GM12878 (cell line): Measurements from ENCODE around the gene SHH. TPM values are rescaled to one million over a fixed set of nuclear protein-coding genes. Genes with fewer than 3 reads are reported as not detected.

Experiments used
- ATAC-seq: fragments of 200-7000 bp; cut with Tn5 transposase; 3 replicates; pipeline ENCODE4 v1.9.1; 2020; ENCODE audit warnings: mild to moderate bottlenecking, moderate library complexity
- BruUV-seq: library from RNA; stranded (reverse); fragments of 400-500 nt; replicated peaks from 2 replicates; lab custom pipeline; 2021; lab: Mats Ljungman, UMichigan
- CTCF ChIA-PET: fragments of 300-600 bp; sonication (Branson Sonifier 250); formaldehyde crosslinking; extraction: SDS; loops from one replicate; lab custom pipeline; 2021; ENCODE audit warnings: inconsistent platforms; lab: Yijun Ruan, JAX
- POLR2A ChIA-PET: fragments of 350-600 bp; formaldehyde crosslinking; extraction: SDS; loops from one replicate; lab custom pipeline; 2021; ENCODE audit warnings: inconsistent platforms; lab: Charles Lee
- RAD21 ChIA-PET: fragments of 300-600 bp; sonication (Branson Sonifier 250); formaldehyde crosslinking; loops from one replicate; lab custom pipeline; 2023; ENCODE audit warnings: antibody characterized with exemption; ENCODE audit not compliant: unreplicated experiment; lab: Charles Lee
- SMC1A ChIA-PET: fragments of 300-600 bp; sonication (Branson Sonifier 250); formaldehyde crosslinking; loops from one replicate; lab custom pipeline; 2023; ENCODE audit not compliant: unreplicated experiment, uncharacterized antibody; lab: Charles Lee
- DNase-seq: peaks from one replicate; pipeline ENCODE4 v3.0.0-alpha.2; 2011; ENCODE audit warnings: low read depth, low spot score
- FAIRE-seq: peaks from 3 replicates; lab custom pipeline; 2011; peaks lifted over from hg19 to GRCh38; lab: Jason Lieb, UNC
- H2AFZ ChIP-seq: 2 replicates; pipeline ENCODE4 v1.6.0; 2011; ENCODE audit warnings: low read depth, low read length, control low read depth; ENCODE audit not compliant: control insufficient read depth
- H3K27ac ChIP-seq: 2 replicates; pipeline ENCODE4 v1.5.1; 2011; ENCODE audit warnings: control low read depth; ENCODE audit not compliant: control insufficient read depth, insufficient read depth
- H3K27me3 ChIP-seq, 2 experiments: replicated peaks in 1 of 2; 2 replicates each; pipeline versions ENCODE4 v1.6.0 to v1.6.1; 2011; ENCODE audit warnings: low read length in 1 of 2; ENCODE audit not compliant: control insufficient read depth in 2 of 2, insufficient read depth in 2 of 2
- H3K36me3 ChIP-seq, 2 experiments: 2 replicates each; pipeline ENCODE4 v1.5.1; 2011; ENCODE audit warnings: low read length in 1 of 2; ENCODE audit not compliant: control insufficient read depth in 2 of 2, insufficient read depth in 2 of 2
- H3K4me1 ChIP-seq: 2 replicates; pipeline ENCODE4 v1.6.1; 2011; ENCODE audit warnings: mild to moderate bottlenecking, low read length, moderate library complexity, mixed read lengths; ENCODE audit not compliant: control insufficient read depth, insufficient read depth
- H3K4me2 ChIP-seq: 2 replicates; pipeline ENCODE4 v1.6.0; 2011; ENCODE audit warnings: control low read depth; ENCODE audit not compliant: control insufficient read depth, insufficient read depth
- H3K4me3 ChIP-seq: fragments of 200-600 bp; sonication (generic); 2 replicates; pipeline ENCODE4 v1.5.1; 2016
- H3K79me2 ChIP-seq: 2 replicates; pipeline ENCODE4 v1.6.0; 2011; ENCODE audit warnings: low read length; ENCODE audit not compliant: control insufficient read depth, insufficient read depth
- H3K9ac ChIP-seq: 2 replicates; pipeline ENCODE4 v1.8.0; 2011; ENCODE audit warnings: low read length, control low read depth, mixed read lengths; ENCODE audit not compliant: control insufficient read depth, insufficient read depth
- H3K9me3 ChIP-seq: replicated peaks from 3 replicates; pipeline ENCODE4 v1.5.1; 2011; ENCODE audit warnings: mild to moderate bottlenecking, low read length; ENCODE audit not compliant: control insufficient read depth, insufficient read depth
- H4K20me1 ChIP-seq: 2 replicates; pipeline ENCODE4 v1.6.0; 2011; ENCODE audit not compliant: control insufficient read depth, insufficient read depth
- BCL11A ChIP-seq: IDR thresholded peaks from 2 replicates; pipeline ENCODE4 v1.6.1; 2011; ENCODE audit warnings: low read depth, low read length
- GABPA ChIP-seq: IDR thresholded peaks from 2 replicates; pipeline ENCODE4 v1.6.1; 2014; ENCODE audit warnings: antibody characterized with exemption, low read depth, mild to moderate bottlenecking, inconsistent platforms
- NFIC ChIP-seq: IDR thresholded peaks from 2 replicates; pipeline ENCODE4 v1.6.1; 2012; ENCODE audit warnings: low read depth, mild to moderate bottlenecking, inconsistent platforms, low read length, moderate library complexity
- NFXL1 ChIP-seq: fragments of 450-650 bp; IDR thresholded peaks from 2 replicates; pipeline ENCODE4 v1.6.1; 2017; ENCODE audit warnings: antibody characterized with exemption, mild to moderate bottlenecking, borderline replicate concordance
- RAD51 ChIP-seq: fragments of 450-650 bp; IDR thresholded peaks from 2 replicates; pipeline ENCODE4 v1.6.1; 2016; ENCODE audit warnings: moderate library complexity, mild to moderate bottlenecking, inconsistent platforms
- ZNF217 ChIP-seq: fragments of 450-650 bp; IDR thresholded peaks from 2 replicates; pipeline ENCODE4 v1.6.1; 2017; ENCODE audit warnings: antibody characterized with exemption, mild to moderate bottlenecking
- ZZZ3 ChIP-seq: IDR thresholded peaks from 2 replicates; pipeline ENCODE4 v1.6.1; 2011; ENCODE audit warnings: low read depth; ENCODE audit not compliant: control insufficient read depth, insufficient read length
- WGBS: methylation state at CpG from one replicate; pipeline ENCODE4 v1.1.6; 2016; ENCODE audit warnings: low lambda C conversion rate; ENCODE audit not compliant: insufficient replicate concordance, insufficient coverage; ENCODE audit errors: missing lambda C conversion rate; 5-methylcytosine and 5-hydroxymethylcytosine counted together
- in situ Hi-C: fragments of 300-500 bp; cut with MboI; formaldehyde crosslinking; loops from 9 replicates; pipeline ENCODE4 v1.14.3; 2018; ENCODE audit warnings: mixed read lengths
- intact Hi-C: fragments of 100-400 bp; cut with micrococcal nuclease; formaldehyde crosslinking; loops from one replicate; pipeline ENCODE4 v1.14.2; 2022; ENCODE audit not compliant: unreplicated experiment
- polyA plus RNA-seq, 11 experiments: library from polyadenylated mRNA; depleted of rRNA in 4 of 11; unstranded in 6 of 11; stranded (reverse) in 5 of 11; fragments of >200 nt; fragmentation: Nextera tagmentation in 4 of 11; fragmentation: Illumina TruSeq in 1 of 11; extraction: Ambion mirVana in 4 of 11; extraction: Trizol in 1 of 11; gene quantifications; 1 replicate in 1 of 11; 2 replicates in 10 of 11; pipeline versions ENCODE4 v1.2.1 to v1.2.3, GENCODE V29; 2011 to 2016; ENCODE audit warnings: inconsistent platforms in 2 of 11, missing spikeins in 2 of 11, low read depth in 1 of 11
- total RNA-seq, 4 experiments: library from RNA; depleted of rRNA in 3 of 4; stranded (reverse); fragments of >200 nt in 3 of 4; fragmentation: Illumina TruSeq in 1 of 4; extraction: Trizol in 1 of 4; gene quantifications; 2 replicates each; pipeline versions ENCODE4 v1.2.1 to v1.2.3, GENCODE V29; 2013 to 2021
- TF ChIP-seq, protein P1 (sequence below): fragments of 450-650 bp; formaldehyde crosslinking; IDR thresholded peaks from 2 replicates; pipeline ENCODE4 v1.4.0; 2022; ENCODE audit warnings: mild to moderate bottlenecking, moderate library complexity
- TF ChIP-seq, protein P2 (sequence below): fragments of 450-650 bp; formaldehyde crosslinking; IDR thresholded peaks from 2 replicates; pipeline ENCODE4 v1.5.0; 2022; ENCODE audit warnings: mild to moderate bottlenecking, missing genetic modification characterization
- TF ChIP-seq, protein P3 (sequence below): fragments of 450-650 bp; IDR thresholded peaks from 2 replicates; pipeline ENCODE4 v1.6.1; 2016; ENCODE audit warnings: mild to moderate bottlenecking, moderate library complexity, borderline replicate concordance

SHH gene
- total and polyA plus RNA-seq, 10 of the 15 experiments (the other 5 are each of a cell fraction or from before 2014, with no cell fraction given): not detected

DNA sequence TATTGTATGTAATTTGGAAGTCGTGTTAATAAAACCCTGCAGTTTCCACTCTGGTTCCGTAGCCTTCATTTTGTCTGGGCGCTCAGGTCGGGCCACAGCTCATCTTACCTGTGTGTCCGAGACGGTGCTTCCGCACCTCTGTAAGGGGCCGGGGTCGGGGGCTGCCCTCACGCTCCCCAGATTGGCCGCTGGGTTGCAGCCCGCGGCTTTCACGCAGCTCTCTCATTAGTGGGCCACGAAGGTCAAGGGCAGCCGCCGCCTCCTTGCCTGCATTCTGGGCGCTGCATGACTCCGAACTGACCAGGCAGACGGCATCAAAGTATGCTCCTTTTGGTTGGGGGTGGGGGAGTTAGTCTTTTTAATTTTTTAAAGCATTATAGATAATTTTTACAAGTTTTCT lies 30.8 kb downstream of the SHH start:
- intact Hi-C loops: no loop called here
- no peak overlapping the region for H3K4me3 ChIP-seq
- no peak overlapping the region for H2AFZ ChIP-seq
- ChIA-PET RAD21 (no interaction called here), CTCF (interaction anchor here (1.0 kb wide), 1 partner anchor 149 kb away, joined by 3 read pairs; no protein-coding TSS in a partner anchor), POLR2A (no interaction called here), SMC1A (no interaction called here)
- FAIRE-seq (no peak), DNase-seq (no peak), ATAC-seq (no peak)
- no peaks in the 10 kb centered on the region for H3K79me2 ChIP-seq
- in situ Hi-C loops: no loop called here
- peaks cover 2% of the 10 kb centered on the region; the same call in 1 of the 2 replicates for H4K20me1 ChIP-seq
- no peak for TF ChIP-seq NFIC
- no peak for TF ChIP-seq GABPA
- TF ChIP-seq ZZZ3: no peak
- TF ChIP-seq RAD51: no peak
- TF ChIP-seq, protein P1, sequence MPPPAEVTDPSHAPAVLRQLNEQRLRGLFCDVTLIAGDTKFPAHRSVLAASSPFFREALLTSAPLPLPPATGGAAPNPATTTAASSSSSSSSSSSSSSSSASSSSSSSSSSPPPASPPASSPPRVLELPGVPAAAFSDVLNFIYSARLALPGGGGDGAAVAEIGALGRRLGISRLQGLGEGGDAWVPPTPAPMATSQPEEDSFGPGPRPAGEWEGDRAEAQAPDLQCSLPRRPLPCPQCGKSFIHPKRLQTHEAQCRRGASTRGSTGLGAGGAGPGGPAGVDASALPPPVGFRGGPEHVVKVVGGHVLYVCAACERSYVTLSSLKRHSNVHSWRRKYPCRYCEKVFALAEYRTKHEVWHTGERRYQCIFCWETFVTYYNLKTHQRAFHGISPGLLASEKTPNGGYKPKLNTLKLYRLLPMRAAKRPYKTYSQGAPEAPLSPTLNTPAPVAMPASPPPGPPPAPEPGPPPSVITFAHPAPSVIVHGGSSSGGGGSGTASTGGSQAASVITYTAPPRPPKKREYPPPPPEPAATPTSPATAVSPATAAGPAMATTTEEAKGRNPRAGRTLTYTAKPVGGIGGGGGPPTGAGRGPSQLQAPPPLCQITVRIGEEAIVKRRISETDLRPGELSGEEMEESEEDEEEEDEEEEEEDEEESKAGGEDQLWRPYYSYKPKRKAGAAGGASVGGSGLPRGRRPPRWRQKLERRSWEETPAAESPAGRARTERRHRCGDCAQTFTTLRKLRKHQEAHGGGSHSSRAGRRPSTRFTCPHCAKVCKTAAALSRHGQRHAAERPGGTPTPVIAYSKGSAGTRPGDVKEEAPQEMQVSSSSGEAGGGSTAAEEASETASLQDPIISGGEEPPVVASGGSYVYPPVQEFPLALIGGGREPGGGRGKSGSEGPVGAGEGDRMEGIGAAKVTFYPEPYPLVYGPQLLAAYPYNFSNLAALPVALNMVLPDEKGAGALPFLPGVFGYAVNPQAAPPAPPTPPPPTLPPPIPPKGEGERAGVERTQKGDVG (CRISPR knock-in tag): no peak
- TF ChIP-seq, protein P2, sequence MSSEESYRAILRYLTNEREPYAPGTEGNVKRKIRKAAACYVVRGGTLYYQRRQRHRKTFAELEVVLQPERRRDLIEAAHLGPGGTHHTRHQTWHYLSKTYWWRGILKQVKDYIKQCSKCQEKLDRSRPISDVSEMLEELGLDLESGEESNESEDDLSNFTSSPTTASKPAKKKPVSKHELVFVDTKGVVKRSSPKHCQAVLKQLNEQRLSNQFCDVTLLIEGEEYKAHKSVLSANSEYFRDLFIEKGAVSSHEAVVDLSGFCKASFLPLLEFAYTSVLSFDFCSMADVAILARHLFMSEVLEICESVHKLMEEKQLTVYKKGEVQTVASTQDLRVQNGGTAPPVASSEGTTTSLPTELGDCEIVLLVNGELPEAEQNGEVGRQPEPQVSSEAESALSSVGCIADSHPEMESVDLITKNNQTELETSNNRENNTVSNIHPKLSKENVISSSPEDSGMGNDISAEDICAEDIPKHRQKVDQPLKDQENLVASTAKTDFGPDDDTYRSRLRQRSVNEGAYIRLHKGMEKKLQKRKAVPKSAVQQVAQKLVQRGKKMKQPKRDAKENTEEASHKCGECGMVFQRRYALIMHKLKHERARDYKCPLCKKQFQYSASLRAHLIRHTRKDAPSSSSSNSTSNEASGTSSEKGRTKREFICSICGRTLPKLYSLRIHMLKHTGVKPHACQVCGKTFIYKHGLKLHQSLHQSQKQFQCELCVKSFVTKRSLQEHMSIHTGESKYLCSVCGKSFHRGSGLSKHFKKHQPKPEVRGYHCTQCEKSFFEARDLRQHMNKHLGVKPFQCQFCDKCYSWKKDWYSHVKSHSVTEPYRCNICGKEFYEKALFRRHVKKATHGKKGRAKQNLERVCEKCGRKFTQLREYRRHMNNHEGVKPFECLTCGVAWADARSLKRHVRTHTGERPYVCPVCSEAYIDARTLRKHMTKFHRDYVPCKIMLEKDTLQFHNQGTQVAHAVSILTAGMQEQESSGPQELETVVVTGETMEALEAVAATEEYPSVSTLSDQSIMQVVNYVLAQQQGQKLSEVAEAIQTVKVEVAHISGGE: no peak
- no peak for TF ChIP-seq NFXL1
- TF ChIP-seq BCL11A: no peak
- TF ChIP-seq, protein P3, sequence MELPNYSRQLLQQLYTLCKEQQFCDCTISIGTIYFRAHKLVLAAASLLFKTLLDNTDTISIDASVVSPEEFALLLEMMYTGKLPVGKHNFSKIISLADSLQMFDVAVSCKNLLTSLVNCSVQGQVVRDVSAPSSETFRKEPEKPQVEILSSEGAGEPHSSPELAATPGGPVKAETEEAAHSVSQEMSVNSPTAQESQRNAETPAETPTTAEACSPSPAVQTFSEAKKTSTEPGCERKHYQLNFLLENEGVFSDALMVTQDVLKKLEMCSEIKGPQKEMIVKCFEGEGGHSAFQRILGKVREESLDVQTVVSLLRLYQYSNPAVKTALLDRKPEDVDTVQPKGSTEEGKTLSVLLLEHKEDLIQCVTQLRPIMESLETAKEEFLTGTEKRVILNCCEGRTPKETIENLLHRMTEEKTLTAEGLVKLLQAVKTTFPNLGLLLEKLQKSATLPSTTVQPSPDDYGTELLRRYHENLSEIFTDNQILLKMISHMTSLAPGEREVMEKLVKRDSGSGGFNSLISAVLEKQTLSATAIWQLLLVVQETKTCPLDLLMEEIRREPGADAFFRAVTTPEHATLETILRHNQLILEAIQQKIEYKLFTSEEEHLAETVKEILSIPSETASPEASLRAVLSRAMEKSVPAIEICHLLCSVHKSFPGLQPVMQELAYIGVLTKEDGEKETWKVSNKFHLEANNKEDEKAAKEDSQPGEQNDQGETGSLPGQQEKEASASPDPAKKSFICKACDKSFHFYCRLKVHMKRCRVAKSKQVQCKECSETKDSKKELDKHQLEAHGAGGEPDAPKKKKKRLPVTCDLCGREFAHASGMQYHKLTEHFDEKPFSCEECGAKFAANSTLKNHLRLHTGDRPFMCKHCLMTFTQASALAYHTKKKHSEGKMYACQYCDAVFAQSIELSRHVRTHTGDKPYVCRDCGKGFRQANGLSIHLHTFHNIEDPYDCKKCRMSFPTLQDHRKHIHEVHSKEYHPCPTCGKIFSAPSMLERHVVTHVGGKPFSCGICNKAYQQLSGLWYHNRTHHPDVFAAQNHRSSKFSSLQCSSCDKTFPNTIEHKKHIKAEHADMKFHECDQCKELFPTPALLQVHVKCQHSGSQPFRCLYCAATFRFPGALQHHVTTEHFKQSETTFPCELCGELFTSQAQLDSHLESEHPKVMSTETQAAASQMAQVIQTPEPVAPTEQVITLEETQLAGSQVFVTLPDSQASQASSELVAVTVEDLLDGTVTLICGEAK: no peak
- no peak for TF ChIP-seq ZNF217
- 100% methylated on average over 20 of the region's 20 CpGs for WGBS
- no peaks in the 10 kb centered on the region for H3K4me1 ChIP-seq
- H3K27ac ChIP-seq: no peak overlapping the region
- H3K36me3 ChIP-seq: peaks cover 5 to 14% of the 10 kb centered on the region in 2 experiments
- H3K27me3 ChIP-seq: no peaks in the 10 kb centered on the region
- no TSS peak for BruUV-seq
- no peaks in the 10 kb centered on the region for H3K9me3 ChIP-seq
- no peak overlapping the region for H3K4me2 ChIP-seq
- no peak overlapping the region for H3K9ac ChIP-seq
